Nephron progenitor cell (in vitro differentiated cells): ENCODE data around the gene FOXD2.

Source experiments
- DNase-seq: peaks from one replicate; pipeline ENCODE4 v3.0.0; 2021
- H3K27ac Mint-ChIP-seq: 2 replicates; pipeline ENCODE4 v1.8.0; 2021; ENCODE audit warnings: mild to moderate bottlenecking, moderate library complexity, mixed read lengths
- H3K27me3 Mint-ChIP-seq: 2 replicates; pipeline ENCODE4 v1.8.0; 2021; ENCODE audit warnings: mild to moderate bottlenecking, low read depth, mixed read lengths; ENCODE audit not compliant: poor library complexity
- H3K36me3 Mint-ChIP-seq: 2 replicates; pipeline ENCODE4 v1.8.0; 2021; ENCODE audit warnings: low read depth, mixed read lengths
- H3K4me1 Mint-ChIP-seq: 2 replicates; pipeline ENCODE4 v1.8.0; 2021; ENCODE audit warnings: mixed read lengths
- H3K4me3 Mint-ChIP-seq: 2 replicates; pipeline ENCODE4 v1.8.0; 2021; ENCODE audit warnings: mild to moderate bottlenecking, moderate library complexity, mixed read lengths
- H3K9me3 Mint-ChIP-seq: 2 replicates; pipeline ENCODE4 v1.8.0; 2021; ENCODE audit warnings: mild to moderate bottlenecking, moderate library complexity, mixed read lengths
- TF ChIP-seq, protein P1 (sequence below): fragments of 200-600 bp; sonication (generic); IDR thresholded peaks from 2 replicates; pipeline ENCODE4 v1.5.0; 2021; ENCODE audit warnings: antibody characterized with exemption

The FOXD2 gene

DNA sequence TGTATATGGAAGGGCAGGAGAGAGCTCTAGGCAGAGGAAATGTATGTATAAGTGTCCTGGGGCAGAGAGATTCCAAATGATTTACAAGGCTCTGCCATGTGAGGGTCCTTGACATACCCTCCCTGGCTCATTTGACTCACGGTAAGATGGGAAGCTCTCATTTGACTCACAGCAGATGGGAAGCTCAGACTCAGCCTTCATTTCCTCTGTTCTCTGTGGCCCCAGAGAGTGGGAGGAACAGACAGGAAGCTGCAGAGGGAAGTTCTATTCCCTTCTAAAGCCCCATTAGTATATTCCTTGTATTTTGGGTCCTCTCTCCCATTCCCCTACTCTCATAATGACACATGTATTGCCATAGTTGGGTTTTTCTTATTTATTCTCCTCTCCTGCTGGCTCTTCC lies 44.9 kb downstream of the FOXD2 start:
- Mint-ChIP-seq H3K4me3 (no peak overlapping the region), H3K9me3 (no peaks in the 10 kb centered on the region), H3K27me3 (peaks cover 32% of the 10 kb centered on the region), H3K36me3 (no peaks in the 10 kb centered on the region), H3K4me1 (peaks cover 61% of the 10 kb centered on the region), H3K27ac (no peak overlapping the region)
- no peak for DNase-seq
- TF ChIP-seq, protein P1, sequence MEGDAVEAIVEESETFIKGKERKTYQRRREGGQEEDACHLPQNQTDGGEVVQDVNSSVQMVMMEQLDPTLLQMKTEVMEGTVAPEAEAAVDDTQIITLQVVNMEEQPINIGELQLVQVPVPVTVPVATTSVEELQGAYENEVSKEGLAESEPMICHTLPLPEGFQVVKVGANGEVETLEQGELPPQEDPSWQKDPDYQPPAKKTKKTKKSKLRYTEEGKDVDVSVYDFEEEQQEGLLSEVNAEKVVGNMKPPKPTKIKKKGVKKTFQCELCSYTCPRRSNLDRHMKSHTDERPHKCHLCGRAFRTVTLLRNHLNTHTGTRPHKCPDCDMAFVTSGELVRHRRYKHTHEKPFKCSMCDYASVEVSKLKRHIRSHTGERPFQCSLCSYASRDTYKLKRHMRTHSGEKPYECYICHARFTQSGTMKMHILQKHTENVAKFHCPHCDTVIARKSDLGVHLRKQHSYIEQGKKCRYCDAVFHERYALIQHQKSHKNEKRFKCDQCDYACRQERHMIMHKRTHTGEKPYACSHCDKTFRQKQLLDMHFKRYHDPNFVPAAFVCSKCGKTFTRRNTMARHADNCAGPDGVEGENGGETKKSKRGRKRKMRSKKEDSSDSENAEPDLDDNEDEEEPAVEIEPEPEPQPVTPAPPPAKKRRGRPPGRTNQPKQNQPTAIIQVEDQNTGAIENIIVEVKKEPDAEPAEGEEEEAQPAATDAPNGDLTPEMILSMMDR, result no peak

DNA sequence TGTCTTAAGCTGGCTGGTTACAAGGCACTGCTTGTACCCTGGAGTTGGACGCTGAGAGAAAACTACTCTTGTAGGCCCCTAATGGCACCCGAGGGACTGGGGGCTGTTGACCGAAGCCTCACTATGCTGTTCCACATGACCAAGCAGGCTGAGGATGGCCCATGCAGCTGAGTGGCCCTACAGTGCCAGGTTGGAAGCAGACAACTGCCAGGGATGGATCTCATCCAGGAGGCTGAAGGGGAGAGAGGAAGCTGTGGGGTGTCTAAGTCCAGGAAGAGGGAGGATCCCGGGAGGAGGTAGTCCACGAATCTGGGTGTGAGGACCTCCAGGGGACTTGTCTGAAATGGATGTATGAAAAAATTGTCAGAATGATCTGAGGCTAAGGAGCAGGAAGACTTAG lies 45.8 kb downstream of the FOXD2 start:
- no peaks in the 10 kb centered on the region for H3K9me3 Mint-ChIP-seq
- TF ChIP-seq, protein P1, result no peak
- peaks cover 52% of the 10 kb centered on the region for H3K4me1 Mint-ChIP-seq
- H3K27me3 Mint-ChIP-seq, result peaks cover 32% of the 10 kb centered on the region
- H3K4me3 Mint-ChIP-seq, result no peak overlapping the region
- no peaks in the 10 kb centered on the region for H3K36me3 Mint-ChIP-seq
- DNase-seq, result peak; percentile 30
- H3K27ac Mint-ChIP-seq, result no peak overlapping the region

DNA sequence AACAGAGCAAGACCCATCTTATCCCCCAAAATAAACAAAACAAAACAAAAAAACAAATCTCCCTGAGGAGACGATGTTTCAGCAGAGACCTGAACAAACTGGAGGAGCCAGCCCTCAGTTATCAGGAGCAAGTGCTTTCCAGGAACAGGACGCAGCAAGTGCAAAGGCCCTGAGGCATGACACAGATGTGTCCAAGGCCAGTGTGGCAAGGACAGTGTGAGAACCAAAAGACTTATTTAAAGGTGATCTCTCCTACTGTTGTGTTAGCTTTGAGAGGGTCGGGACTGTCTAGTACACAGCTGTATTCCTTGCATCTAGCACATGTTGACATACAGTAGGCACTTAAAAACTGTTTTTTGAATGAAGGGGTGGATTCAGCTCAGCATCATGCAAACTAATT lies 48.0 kb downstream of the FOXD2 start:
- no peak overlapping the region for H3K27ac Mint-ChIP-seq
- H3K36me3 Mint-ChIP-seq, result no peaks in the 10 kb centered on the region
- H3K27me3 Mint-ChIP-seq, result peaks cover 42% of the 10 kb centered on the region
- peaks cover 32% of the 10 kb centered on the region for H3K4me1 Mint-ChIP-seq
- no peak for DNase-seq
- H3K9me3 Mint-ChIP-seq, result no peaks in the 10 kb centered on the region
- TF ChIP-seq, protein P1, result no peak
- H3K4me3 Mint-ChIP-seq, result no peak overlapping the region

DNA sequence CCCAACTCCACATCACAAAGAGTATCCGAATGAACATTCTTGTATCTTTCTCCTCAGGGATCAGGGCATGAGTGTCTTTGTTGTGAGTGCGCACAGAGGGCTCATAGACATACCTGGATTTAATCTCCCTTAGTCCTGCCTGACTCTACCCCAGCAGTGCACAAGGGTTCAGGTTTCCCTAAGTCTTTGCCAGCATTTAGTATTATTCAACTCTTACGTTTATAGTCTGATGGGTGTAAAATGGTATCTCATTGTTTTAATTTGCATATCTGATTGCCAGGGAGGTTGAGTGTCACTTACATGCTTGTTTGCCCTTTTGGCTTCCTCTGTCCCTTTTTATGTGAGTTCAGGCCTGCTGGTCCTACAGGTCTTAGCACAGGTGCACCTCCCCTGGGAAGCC lies 49.5 kb downstream of the FOXD2 start:
- TF ChIP-seq, protein P1, result no peak
- peaks cover 33% of the 10 kb centered on the region for H3K4me1 Mint-ChIP-seq
- no peaks in the 10 kb centered on the region for H3K36me3 Mint-ChIP-seq
- H3K9me3 Mint-ChIP-seq, result no peaks in the 10 kb centered on the region
- H3K27me3 Mint-ChIP-seq, result peaks cover 53% of the 10 kb centered on the region
- H3K4me3 Mint-ChIP-seq, result no peak overlapping the region
- no peak overlapping the region for H3K27ac Mint-ChIP-seq
- DNase-seq, result no peak

DNA sequence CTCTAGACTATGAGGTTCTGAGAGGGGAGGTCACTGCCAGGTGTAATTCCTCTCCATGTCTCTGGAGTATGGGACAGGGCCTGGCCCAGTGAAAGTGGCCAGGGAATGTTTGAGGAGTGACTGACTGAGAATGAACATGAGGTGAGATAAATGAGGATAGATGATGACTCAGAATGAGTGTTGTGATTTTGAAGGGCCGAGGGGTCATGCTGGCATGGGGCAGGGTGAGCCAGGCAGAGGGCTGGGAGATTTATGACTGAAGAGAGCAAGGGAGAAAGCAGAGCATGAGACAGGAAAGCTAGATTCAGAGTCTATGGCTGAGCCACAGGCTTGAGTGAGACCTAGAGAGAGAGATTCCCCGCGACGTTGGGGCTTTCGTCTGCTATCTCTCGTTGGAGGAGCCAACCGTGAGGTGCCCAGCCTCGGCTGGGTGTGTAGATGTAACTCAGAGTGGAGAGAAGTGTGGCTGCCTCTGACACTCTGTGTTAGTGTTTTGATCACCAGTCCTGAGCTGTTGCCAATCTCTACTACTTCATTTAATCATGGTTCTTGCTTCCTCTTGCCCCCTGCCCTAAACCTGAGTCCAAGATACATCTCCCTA lies 50.1 kb downstream of the FOXD2 start:
- DNase-seq, result no peak
- no peaks in the 10 kb centered on the region for H3K9me3 Mint-ChIP-seq
- peaks cover 60% of the 10 kb centered on the region for H3K27me3 Mint-ChIP-seq
- TF ChIP-seq, protein P1, result no peak
- no peak overlapping the region for H3K4me3 Mint-ChIP-seq
- no peaks in the 10 kb centered on the region for H3K36me3 Mint-ChIP-seq
- no peak overlapping the region for H3K27ac Mint-ChIP-seq
- H3K4me1 Mint-ChIP-seq, result peaks cover 33% of the 10 kb centered on the region
